LNCAP (cell line): Measurements from ENCODE around the gene HS6ST3.

Source experiments
- CTCF ChIP-seq: fragments of 450-650 bp; IDR thresholded peaks from 2 replicates; pipeline ENCODE4 v1.5.1; 2017; ENCODE audit warnings: mild to moderate bottlenecking

The HS6ST3 gene

DNA sequence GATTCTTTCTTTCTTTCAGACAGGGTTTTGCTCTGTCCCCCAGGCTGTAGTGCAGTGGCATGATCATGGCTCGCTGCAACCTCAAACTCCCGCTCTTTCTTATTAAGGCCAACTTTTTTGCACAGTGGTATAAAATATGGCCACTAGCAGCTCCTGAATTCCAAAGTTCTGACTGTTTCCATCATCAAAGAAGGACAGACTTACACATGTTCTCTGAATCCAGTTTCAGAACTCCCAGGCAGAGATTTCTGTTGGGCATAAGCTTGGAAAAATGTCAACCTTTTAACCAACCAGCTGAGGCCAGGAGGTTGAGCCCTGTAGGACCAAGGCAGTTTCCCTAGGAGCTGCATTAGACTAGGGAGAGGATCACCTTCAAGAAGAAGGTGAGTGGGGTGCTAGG, 184.1 kb downstream of the HS6ST3 start:
- no peak for TF ChIP-seq CTCF

GRCh38 chr13:96279904-96280303, 190.0 kb downstream of the HS6ST3 start:
- no peak for TF ChIP-seq CTCF

DNA sequence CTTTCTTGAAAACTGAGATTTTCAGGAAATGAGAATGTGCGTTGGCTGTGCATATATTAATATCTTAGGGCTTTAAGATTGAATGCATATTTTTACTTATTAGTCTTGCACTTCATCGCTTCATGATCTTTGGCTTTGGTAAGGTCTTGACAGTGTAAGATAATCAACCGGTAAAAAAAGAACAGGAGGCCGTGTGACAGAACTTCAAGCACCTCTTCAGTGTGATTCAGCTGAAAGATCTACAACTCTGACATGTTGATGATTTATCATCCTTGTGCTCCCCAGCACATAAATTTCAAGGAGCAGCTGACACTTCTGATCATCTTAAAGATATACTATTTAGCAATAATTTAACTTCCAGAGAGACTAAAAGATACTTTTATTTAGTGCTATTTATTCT, 195.1 kb downstream of the HS6ST3 start:
- TF ChIP-seq CTCF = no peak

GRCh38 chr13:96285729-96286128, 195.8 kb downstream of the HS6ST3 start:
- no peak for TF ChIP-seq CTCF

GRCh38 chr13:96294930-96295881, 205.3 kb downstream of the HS6ST3 start:
- TF ChIP-seq CTCF = no peak

DNA sequence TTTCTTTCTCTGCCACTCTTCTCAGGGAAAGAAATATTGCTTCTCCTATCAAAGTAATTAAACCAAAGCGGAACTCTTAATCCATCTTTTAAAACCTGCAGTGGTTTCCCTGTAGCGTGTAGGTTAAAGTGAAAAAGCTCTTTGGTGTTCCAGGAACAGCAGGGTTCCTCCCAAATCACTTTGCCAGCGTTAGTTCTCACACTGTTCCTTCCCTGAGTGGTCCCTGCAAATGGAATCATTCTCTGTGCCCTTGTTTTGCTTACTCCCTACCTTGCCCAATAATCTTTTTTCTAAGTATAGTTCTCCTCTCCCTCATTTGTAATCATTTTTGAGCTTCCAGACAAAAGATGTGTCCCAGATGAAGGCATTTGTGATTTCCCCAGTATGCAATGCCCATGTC, 207.5 kb downstream of the HS6ST3 start:
- no peak for TF ChIP-seq CTCF

DNA sequence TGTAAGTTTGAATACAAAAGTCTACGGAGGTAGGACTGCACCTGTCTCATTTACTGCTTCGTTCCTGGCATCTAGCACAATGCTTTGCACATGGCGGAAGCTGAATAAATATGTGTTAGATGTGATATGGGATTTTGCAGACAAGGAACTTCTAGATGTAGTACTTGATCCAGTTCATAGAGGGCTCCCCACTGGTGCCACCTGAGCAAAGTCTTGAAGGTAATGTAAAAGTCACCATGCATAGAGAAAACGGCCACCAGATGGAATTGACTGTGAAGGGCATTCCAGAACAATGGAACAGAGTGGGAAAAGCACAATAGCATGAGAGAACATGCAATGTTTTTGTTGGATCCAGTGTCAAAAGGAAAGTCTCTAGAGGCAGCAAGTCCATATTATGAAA, 209.3 kb downstream of the HS6ST3 start:
- TF ChIP-seq CTCF = no peak; the same call in 1 of the 2 replicates
